PFSK-1 (cell line): Measurements from ENCODE around the gene FAM186B.

Experiments
- FOXP2 ChIP-seq: optimal IDR thresholded peaks from 2 replicates; pipeline ENCODE3; 2011; ENCODE audit warnings: borderline replicate concordance, control low read depth, inconsistent platforms; ENCODE audit not compliant: insufficient read depth; ENCODE audit errors: extremely low read length, extremely low read depth
- POLR2AphosphoS5 ChIP-seq: IDR thresholded peaks from 2 replicates; pipeline ENCODE4 v1.6.1; 2012; ENCODE audit warnings: low read depth, mild to moderate bottlenecking, control low read depth, low read length, moderate library complexity
- REST ChIP-seq, 2 experiments: IDR thresholded peaks; 2 replicates each; pipeline versions ENCODE4 v1.6.1 to v1.8.0; 2011 to 2012; ENCODE audit warnings: low read depth in 2 of 2, low read length in 2 of 2, control low read depth in 1 of 2, inconsistent platforms in 1 of 2, mild to moderate bottlenecking in 1 of 2, moderate library complexity in 1 of 2; ENCODE audit not compliant: insufficient read depth in 1 of 2
- SIN3A ChIP-seq: IDR thresholded peaks from 2 replicates; pipeline ENCODE4 v1.6.1; 2012; ENCODE audit warnings: mild to moderate bottlenecking, low read length, moderate library complexity, borderline replicate concordance; ENCODE audit not compliant: insufficient read depth
- TAF1 ChIP-seq: IDR thresholded peaks from 2 replicates; pipeline ENCODE4 v1.6.1; 2012; ENCODE audit warnings: low read length, control low read depth, borderline replicate concordance; ENCODE audit not compliant: insufficient read depth

- TF ChIP-seq POLR2AphosphoS5: no peak
- no peak for TF ChIP-seq SIN3A
- TF ChIP-seq REST (IDR thresholded peaks at IDR 0.05; ENCODE audit: insufficient read depth in 1 of 2, low read depth in 2 of 2, low read length in 2 of 2): no peak
- no peak for TF ChIP-seq TAF1
- TF ChIP-seq FOXP2: no peak
These were observed 58.2 kb downstream of the FAM186B start for GRCh38 chr12:49547090-49547690.
